Astrocyte of the spinal cord (primary cell): ENCODE data around the gene NFATC1.
A peak's percentile ranks its signal among the peaks of the same experiment; 100 is the strongest.

ENCODE experiments used
- DNase-seq: peaks from one replicate; pipeline ENCODE4 v3.0.0; 2011; ENCODE audit warnings: low read depth, low spot score
- H3K4me3 ChIP-seq: 2 replicates; pipeline ENCODE4 v1.5.1; 2011; ENCODE audit warnings: low read depth, mild to moderate bottlenecking, low read length, moderate library complexity
- CTCF ChIP-seq: IDR thresholded peaks from 2 replicates; pipeline ENCODE4 v1.5.1; 2012; ENCODE audit warnings: low read depth, mild to moderate bottlenecking, low read length, inconsistent platforms
- in situ Hi-C: cut with HindIII; loops from 2 replicates; pipeline ENCODE4 v1.10.0; 2017; ENCODE audit warnings: low sequenced_read_pairs

The NFATC1 gene

GRCh38 chr18:79399275-79400081 lies 3.7 kb downstream of the NFATC1 start:
- DNase-seq, result no peak
- no peak for TF ChIP-seq CTCF
- peak overlapping the region; percentile 28 for H3K4me3 ChIP-seq
- in situ Hi-C loops, result no loop called here

GRCh38 chr18:79400091-79400590 lies 4.4 kb downstream of the NFATC1 start:
- TF ChIP-seq CTCF, result no peak
- DNase-seq, result no peak
- H3K4me3 ChIP-seq, result peak overlapping the region; percentile 33
- in situ Hi-C loops, result no loop called here

- DNase-seq, result no peak
- H3K4me3 ChIP-seq, result peak overlapping the region; percentile 33
- in situ Hi-C loops, result no loop called here
- TF ChIP-seq CTCF, result no peak
Observed at GRCh38 chr18:79400591-79401381, 5.1 kb downstream of the NFATC1 start.

- DNase-seq, result no peak
- TF ChIP-seq CTCF, result no peak
- no peak overlapping the region for H3K4me3 ChIP-seq
- in situ Hi-C loops, result no loop called here
Observed at GRCh38 chr18:79401494-79402208, 5.9 kb downstream of the NFATC1 start.

- no peak for DNase-seq
- no peak for TF ChIP-seq CTCF
- no peak overlapping the region for H3K4me3 ChIP-seq
- in situ Hi-C loops, result no loop called here
Observed at GRCh38 chr18:79402209-79402576, 6.5 kb downstream of the NFATC1 start.

- no peak overlapping the region for H3K4me3 ChIP-seq
- DNase-seq, result no peak
- in situ Hi-C loops, result no loop called here
- TF ChIP-seq CTCF, result no peak
Observed at GRCh38 chr18:79402977-79403722, 7.4 kb downstream of the NFATC1 start.
